Stomach (tissue), 4 donors: Measurements from ENCODE around the gene FDX2.

Experiments used
- CTCF ChIP-seq, 7 experiments: fragments of 450-650 bp in 4 of 7; fragments of 200-600 bp in 3 of 7; sonication (generic) in 3 of 7; IDR thresholded peaks; one replicate each; pipeline ENCODE4 v1.5.1; 2016 to 2019; ENCODE audit warnings: antibody characterized with exemption in 7 of 7, control low read depth in 2 of 7, mild to moderate bottlenecking in 1 of 7
- POLR2A ChIP-seq, 4 donors: fragments of 450-650 bp; IDR thresholded peaks; one replicate each; pipeline ENCODE4 v1.6.1; 2016; ENCODE audit warnings: antibody characterized with exemption in 4 of 4, control low read depth in 2 of 4, mild to moderate bottlenecking in 1 of 4, moderate library complexity in 1 of 4

GRCh38 chr19:10329555-10329954, 13.7 kb upstream of the FDX2 start:
- TF ChIP-seq CTCF (IDR thresholded peaks at IDR 0.05) (no peak), POLR2A (IDR thresholded peaks at IDR 0.05) (no peak)
